Stimulated activated CD4-positive, alpha-beta T cell treated with anti-CD3 and anti-CD28 coated beads, Interleukin-2, amount 100 ng/mL, for 48 hours (primary cell): ENCODE results near the gene ARHGAP30.
A peak's percentile ranks its signal among the peaks of the same experiment; 100 is the strongest.

Experiments used
- DNase-seq, 2 donors: peaks; one replicate each; pipeline ENCODE4 v3.0.0-alpha.2; 2020

Gene ARHGAP30

GRCh38 chr1:161089251-161089924, 19.7 kb upstream of the ARHGAP30 start, which contains the start of gene NECTIN4:
NECTIN4 (minus strand) TSS chr1:161089558; CDS start chr1:161089296, 262 bp downstream.
- no peak for DNase-seq

- DNase-seq, result no peak
These were observed 19.0 kb upstream of the ARHGAP30 start for GRCh38 chr1:161088587-161089110.

- DNase-seq, result no peak
These were observed 16.8 kb upstream of the ARHGAP30 start for GRCh38 chr1:161086457-161086856.

GRCh38 chr1:161085165-161085564, 15.5 kb upstream of the ARHGAP30 start:
- no peak for DNase-seq

- DNase-seq, result no peak
These were observed 14.9 kb upstream of the ARHGAP30 start for GRCh38 chr1:161084597-161084988.

GRCh38 chr1:161083748-161084596, 14.3 kb upstream of the ARHGAP30 start:
- no peak for DNase-seq

- DNase-seq, result no peak
These were observed 13.5 kb upstream of the ARHGAP30 start for GRCh38 chr1:161082996-161083747.

- DNase-seq, result no peak
These were observed 12.8 kb upstream of the ARHGAP30 start for GRCh38 chr1:161082483-161082882.

GRCh38 chr1:161081519-161081918, 11.8 kb upstream of the ARHGAP30 start:
- DNase-seq, result no peak

- DNase-seq, result no peak
These were observed 11.0 kb upstream of the ARHGAP30 start for GRCh38 chr1:161080441-161081405.

- DNase-seq, result no peak
These were observed 9.9 kb upstream of the ARHGAP30 start for GRCh38 chr1:161079436-161080110.

- no peak for DNase-seq
These were observed 7.7 kb upstream of the ARHGAP30 start for GRCh38 chr1:161077426-161077825.

GRCh38 chr1:161076410-161076809, 6.7 kb upstream of the ARHGAP30 start:
- DNase-seq, result no peak

GRCh38 chr1:161074676-161075368, 5.1 kb upstream of the ARHGAP30 start:
- DNase-seq, result no peak

GRCh38 chr1:161073474-161074121, 3.9 kb upstream of the ARHGAP30 start:
- DNase-seq, result no peak

GRCh38 chr1:161072751-161073449, 3.2 kb upstream of the ARHGAP30 start:
- no peak for DNase-seq

- DNase-seq, result peak; percentile 37 to 41
These were observed 2.2 kb upstream of the ARHGAP30 start for GRCh38 chr1:161071886-161072371.

- no peak for DNase-seq
These were observed 1.1 kb upstream of the ARHGAP30 start for GRCh38 chr1:161070761-161071160.

GRCh38 chr1:161069241-161069640, 450 bp downstream of the ARHGAP30 start:
- no peak for DNase-seq
